SH-SY5Y (cell line): Measurements from ENCODE around the gene KCMF1.

Source experiments
- GATA2 ChIP-seq: IDR thresholded peaks from 2 replicates; pipeline ENCODE4 v1.6.1; 2011; ENCODE audit warnings: mild to moderate bottlenecking, low read depth, low read length
- GATA3 ChIP-seq: IDR thresholded peaks from 2 replicates; pipeline ENCODE4 v1.6.1; 2011; ENCODE audit warnings: low read depth, mild to moderate bottlenecking, low read length, moderate library complexity

- TF ChIP-seq GATA3 (no peak), GATA2 (no peak)
These were observed 40.1 kb downstream of the KCMF1 start for GRCh38 chr2:85011098-85011497.
